GM12878 (cell line): Measurements from ENCODE around the gene SORCS2. TPM values are rescaled to one million over a fixed set of nuclear protein-coding genes. Genes with fewer than 3 reads are reported as not detected.

ENCODE experiments used
- ATAC-seq: fragments of 200-7000 bp; cut with Tn5 transposase; 3 replicates; pipeline ENCODE4 v1.9.1; 2020; ENCODE audit warnings: mild to moderate bottlenecking, moderate library complexity
- BruUV-seq: library from RNA; stranded (reverse); fragments of 400-500 nt; replicated peaks from 2 replicates; lab custom pipeline; 2021; lab: Mats Ljungman, UMichigan
- CTCF ChIA-PET: fragments of 300-600 bp; sonication (Branson Sonifier 250); formaldehyde crosslinking; extraction: SDS; loops from one replicate; lab custom pipeline; 2021; ENCODE audit warnings: inconsistent platforms; lab: Yijun Ruan, JAX
- POLR2A ChIA-PET: fragments of 350-600 bp; formaldehyde crosslinking; extraction: SDS; loops from one replicate; lab custom pipeline; 2021; ENCODE audit warnings: inconsistent platforms; lab: Charles Lee
- RAD21 ChIA-PET: fragments of 300-600 bp; sonication (Branson Sonifier 250); formaldehyde crosslinking; loops from one replicate; lab custom pipeline; 2023; ENCODE audit warnings: antibody characterized with exemption; ENCODE audit not compliant: unreplicated experiment; lab: Charles Lee
- SMC1A ChIA-PET: fragments of 300-600 bp; sonication (Branson Sonifier 250); formaldehyde crosslinking; loops from one replicate; lab custom pipeline; 2023; ENCODE audit not compliant: unreplicated experiment, uncharacterized antibody; lab: Charles Lee
- DNase-seq: peaks from one replicate; pipeline ENCODE4 v3.0.0-alpha.2; 2011; ENCODE audit warnings: low read depth, low spot score
- FAIRE-seq: peaks from 3 replicates; lab custom pipeline; 2011; peaks lifted over from hg19 to GRCh38; lab: Jason Lieb, UNC
- H2AFZ ChIP-seq: 2 replicates; pipeline ENCODE4 v1.6.0; 2011; ENCODE audit warnings: low read depth, low read length, control low read depth; ENCODE audit not compliant: control insufficient read depth
- H3K27ac ChIP-seq: 2 replicates; pipeline ENCODE4 v1.5.1; 2011; ENCODE audit warnings: control low read depth; ENCODE audit not compliant: control insufficient read depth, insufficient read depth
- H3K27me3 ChIP-seq, 2 experiments: replicated peaks in 1 of 2; 2 replicates each; pipeline versions ENCODE4 v1.6.0 to v1.6.1; 2011; ENCODE audit warnings: low read length in 1 of 2; ENCODE audit not compliant: control insufficient read depth in 2 of 2, insufficient read depth in 2 of 2
- H3K36me3 ChIP-seq, 2 experiments: 2 replicates each; pipeline ENCODE4 v1.5.1; 2011; ENCODE audit warnings: low read length in 1 of 2; ENCODE audit not compliant: control insufficient read depth in 2 of 2, insufficient read depth in 2 of 2
- H3K4me1 ChIP-seq: 2 replicates; pipeline ENCODE4 v1.6.1; 2011; ENCODE audit warnings: mild to moderate bottlenecking, low read length, moderate library complexity, mixed read lengths; ENCODE audit not compliant: control insufficient read depth, insufficient read depth
- H3K4me2 ChIP-seq: 2 replicates; pipeline ENCODE4 v1.6.0; 2011; ENCODE audit warnings: control low read depth; ENCODE audit not compliant: control insufficient read depth, insufficient read depth
- H3K4me3 ChIP-seq: fragments of 200-600 bp; sonication (generic); 2 replicates; pipeline ENCODE4 v1.5.1; 2016
- H3K79me2 ChIP-seq: 2 replicates; pipeline ENCODE4 v1.6.0; 2011; ENCODE audit warnings: low read length; ENCODE audit not compliant: control insufficient read depth, insufficient read depth
- H3K9ac ChIP-seq: 2 replicates; pipeline ENCODE4 v1.8.0; 2011; ENCODE audit warnings: low read length, control low read depth, mixed read lengths; ENCODE audit not compliant: control insufficient read depth, insufficient read depth
- H3K9me3 ChIP-seq: replicated peaks from 3 replicates; pipeline ENCODE4 v1.5.1; 2011; ENCODE audit warnings: mild to moderate bottlenecking, low read length; ENCODE audit not compliant: control insufficient read depth, insufficient read depth
- H4K20me1 ChIP-seq: 2 replicates; pipeline ENCODE4 v1.6.0; 2011; ENCODE audit not compliant: control insufficient read depth, insufficient read depth
- ATF7 ChIP-seq: fragments of 450-650 bp; IDR thresholded peaks from 2 replicates; pipeline ENCODE4 v1.6.1; 2016; ENCODE audit warnings: low read depth, mild to moderate bottlenecking
- CREM ChIP-seq: IDR thresholded peaks from 2 replicates; pipeline ENCODE4 v1.6.1; 2014; ENCODE audit warnings: antibody characterized with exemption, low read depth
- ELK1 ChIP-seq: IDR thresholded peaks from 2 replicates; pipeline ENCODE4 v1.6.1; 2012; ENCODE audit warnings: low read depth, low read length, improper control_type of control experiment
- ETV6 ChIP-seq, 2 experiments: fragments of 450-650 bp in 1 of 2; IDR thresholded peaks in 1 of 2; conservative IDR thresholded peaks in 1 of 2; 2 replicates each; pipeline ENCODE4 v1.6.1; 2014; ENCODE audit warnings: antibody characterized with exemption in 1 of 2, borderline replicate concordance in 1 of 2, low read depth in 1 of 2, mild to moderate bottlenecking in 1 of 2, moderate library complexity in 1 of 2
- GATAD2B ChIP-seq: fragments of 450-650 bp; conservative IDR thresholded peaks from 2 replicates; pipeline ENCODE4 v1.6.1; 2017; ENCODE audit warnings: low read depth, mild to moderate bottlenecking, moderate library complexity
- RBBP5 ChIP-seq: fragments of 200-600 bp; sonication (generic); conservative IDR thresholded peaks from 2 replicates; pipeline ENCODE4 v1.6.1; 2016
- STAT1 ChIP-seq: fragments of 450-650 bp; conservative IDR thresholded peaks from 2 replicates; pipeline ENCODE4 v1.6.1; 2014; ENCODE audit warnings: antibody characterized with exemption, mild to moderate bottlenecking
- WGBS: methylation state at CpG from one replicate; pipeline ENCODE4 v1.1.6; 2016; ENCODE audit warnings: low lambda C conversion rate; ENCODE audit not compliant: insufficient replicate concordance, insufficient coverage; ENCODE audit errors: missing lambda C conversion rate; 5-methylcytosine and 5-hydroxymethylcytosine counted together
- in situ Hi-C: fragments of 300-500 bp; cut with MboI; formaldehyde crosslinking; loops from 9 replicates; pipeline ENCODE4 v1.14.3; 2018; ENCODE audit warnings: mixed read lengths
- intact Hi-C: fragments of 100-400 bp; cut with micrococcal nuclease; formaldehyde crosslinking; loops from one replicate; pipeline ENCODE4 v1.14.2; 2022; ENCODE audit not compliant: unreplicated experiment
- polyA plus RNA-seq, 11 experiments: library from polyadenylated mRNA; depleted of rRNA in 4 of 11; unstranded in 6 of 11; stranded (reverse) in 5 of 11; fragments of >200 nt; fragmentation: Nextera tagmentation in 4 of 11; fragmentation: Illumina TruSeq in 1 of 11; extraction: Ambion mirVana in 4 of 11; extraction: Trizol in 1 of 11; gene quantifications; 1 replicate in 1 of 11; 2 replicates in 10 of 11; pipeline versions ENCODE4 v1.2.1 to v1.2.3, GENCODE V29; 2011 to 2016; ENCODE audit warnings: inconsistent platforms in 2 of 11, missing spikeins in 2 of 11, low read depth in 1 of 11
- total RNA-seq, 4 experiments: library from RNA; depleted of rRNA in 3 of 4; stranded (reverse); fragments of >200 nt in 3 of 4; fragmentation: Illumina TruSeq in 1 of 4; extraction: Trizol in 1 of 4; gene quantifications; 2 replicates each; pipeline versions ENCODE4 v1.2.1 to v1.2.3, GENCODE V29; 2013 to 2021
- TF ChIP-seq, protein P1 (sequence below): fragments of 150-350 bp; IDR thresholded peaks from 2 replicates; pipeline ENCODE4 v1.6.1; 2014; ENCODE audit warnings: mild to moderate bottlenecking, low read depth, low read length

Gene SORCS2
- total and polyA plus RNA-seq, 10 of the 15 experiments (the other 5 are each of a cell fraction or from before 2014, with no cell fraction given), result 0.01 to 0.15 (median 0.05) TPM; not detected in 5

DNA sequence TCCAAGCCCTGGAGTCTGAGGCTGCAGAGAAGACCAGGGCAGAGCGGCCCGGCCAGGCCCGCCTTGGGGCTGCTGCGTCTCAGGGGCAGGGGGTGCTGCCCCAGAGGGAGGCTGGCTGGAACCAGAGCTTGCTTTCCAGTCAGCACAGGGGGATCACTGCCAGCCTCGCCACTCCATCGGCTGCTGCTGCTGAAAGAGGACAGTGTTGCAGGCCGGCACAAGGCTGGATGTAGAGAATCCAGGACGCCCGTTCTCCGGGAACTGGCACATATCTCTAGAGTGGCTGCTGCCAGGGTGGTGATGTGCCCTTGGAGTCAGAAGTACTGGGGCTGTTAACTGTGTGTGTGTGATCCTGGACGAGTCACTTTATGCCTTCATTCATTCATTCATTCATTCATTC lies 31.9 kb upstream of the SORCS2 start:
- ATAC-seq (no peak), DNase-seq (no peak), FAIRE-seq (no peak)
- Histone ChIP-seq H3K4me3 (no peak overlapping the region), H3K4me1 (no peaks in the 10 kb centered on the region), H3K9me3 (no peaks in the 10 kb centered on the region), H3K27me3 (peaks cover 0 to 10% of the 10 kb centered on the region in 2 experiments; a peak in 3 of 4 replicates), H4K20me1 (no peaks in the 10 kb centered on the region), H2AFZ (no peak overlapping the region), H3K36me3 (no peaks in the 10 kb centered on the region), H3K9ac (no peak overlapping the region), H3K27ac (no peak overlapping the region), H3K79me2 (no peaks in the 10 kb centered on the region), H3K4me2 (no peak overlapping the region)
- in situ Hi-C loops (no loop called here), intact Hi-C loops (no loop called here)
- ChIA-PET POLR2A (no interaction called here), CTCF (no interaction called here), SMC1A (no interaction called here), RAD21 (no interaction called here)
- BruUV-seq, result no TSS peak
- TF ChIP-seq ETV6 (conservative IDR thresholded peaks at IDR 0.05 in 1 of 2, IDR thresholded peaks at IDR 0.05 in 1 of 2; ENCODE audit: borderline replicate concordance in 1 of 2, low read depth in 1 of 2), result no peak
- no peak for TF ChIP-seq ATF7
- no peak for TF ChIP-seq STAT1
- TF ChIP-seq, protein P1, sequence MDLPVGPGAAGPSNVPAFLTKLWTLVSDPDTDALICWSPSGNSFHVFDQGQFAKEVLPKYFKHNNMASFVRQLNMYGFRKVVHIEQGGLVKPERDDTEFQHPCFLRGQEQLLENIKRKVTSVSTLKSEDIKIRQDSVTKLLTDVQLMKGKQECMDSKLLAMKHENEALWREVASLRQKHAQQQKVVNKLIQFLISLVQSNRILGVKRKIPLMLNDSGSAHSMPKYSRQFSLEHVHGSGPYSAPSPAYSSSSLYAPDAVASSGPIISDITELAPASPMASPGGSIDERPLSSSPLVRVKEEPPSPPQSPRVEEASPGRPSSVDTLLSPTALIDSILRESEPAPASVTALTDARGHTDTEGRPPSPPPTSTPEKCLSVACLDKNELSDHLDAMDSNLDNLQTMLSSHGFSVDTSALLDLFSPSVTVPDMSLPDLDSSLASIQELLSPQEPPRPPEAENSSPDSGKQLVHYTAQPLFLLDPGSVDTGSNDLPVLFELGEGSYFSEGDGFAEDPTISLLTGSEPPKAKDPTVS, result no peak
- no peak for TF ChIP-seq ELK1
- TF ChIP-seq CREM, result no peak
- TF ChIP-seq GATAD2B, result no peak
- TF ChIP-seq RBBP5, result no peak
- WGBS, result 64% methylated on average over 11 of the region's 11 CpGs
